IPS DF 6.9 (cell line): ENCODE data around the gene FHOD3.
A peak's percentile ranks its signal among the peaks of the same experiment; 100 is the strongest.
"Not testable (repeated sequence)": the region's sequence is repeated elsewhere in the genome, so short reads cannot be mapped to it uniquely, and the experiment has no call there.

Experiments
- DNase-seq: peaks from one replicate; pipeline ENCODE4 v3.0.0-alpha.2; 2013; ENCODE audit warnings: low read depth, low spot score
- H3K27ac ChIP-seq: one replicate; pipeline ENCODE4 v1.5.1; 2013; ENCODE audit warnings: low read length, control low read depth
- H3K27me3 ChIP-seq: 2 replicates; pipeline ENCODE4 v1.6.1; 2013; ENCODE audit warnings: mild to moderate bottlenecking, low read length; ENCODE audit not compliant: control insufficient read depth, insufficient read depth
- H3K36me3 ChIP-seq: 2 replicates; pipeline ENCODE4 v1.6.1; 2013; ENCODE audit warnings: low read length; ENCODE audit not compliant: control insufficient read depth, insufficient read depth
- H3K4me1 ChIP-seq: 2 replicates; pipeline ENCODE4 v1.6.1; 2013; ENCODE audit warnings: low read length; ENCODE audit not compliant: control insufficient read depth, insufficient read depth
- H3K4me3 ChIP-seq: 2 replicates; pipeline ENCODE4 v1.5.1; 2013; ENCODE audit warnings: mild to moderate bottlenecking, low read length
- H3K9me3 ChIP-seq: 2 replicates; pipeline ENCODE4 v1.6.1; 2013; ENCODE audit warnings: low read length, inconsistent platforms; ENCODE audit not compliant: control insufficient read depth, insufficient read depth
- WGBS: extraction: QIAGEN DNeasy Blood & Tissue Kit; methylation state at CpG from one replicate; pipeline ENCODE4 v1.1.7; 2013; ENCODE audit warnings: mixed read lengths, missing lambda C conversion rate; ENCODE audit not compliant: insufficient read length, insufficient coverage; 5-methylcytosine and 5-hydroxymethylcytosine counted together

Gene FHOD3

DNA sequence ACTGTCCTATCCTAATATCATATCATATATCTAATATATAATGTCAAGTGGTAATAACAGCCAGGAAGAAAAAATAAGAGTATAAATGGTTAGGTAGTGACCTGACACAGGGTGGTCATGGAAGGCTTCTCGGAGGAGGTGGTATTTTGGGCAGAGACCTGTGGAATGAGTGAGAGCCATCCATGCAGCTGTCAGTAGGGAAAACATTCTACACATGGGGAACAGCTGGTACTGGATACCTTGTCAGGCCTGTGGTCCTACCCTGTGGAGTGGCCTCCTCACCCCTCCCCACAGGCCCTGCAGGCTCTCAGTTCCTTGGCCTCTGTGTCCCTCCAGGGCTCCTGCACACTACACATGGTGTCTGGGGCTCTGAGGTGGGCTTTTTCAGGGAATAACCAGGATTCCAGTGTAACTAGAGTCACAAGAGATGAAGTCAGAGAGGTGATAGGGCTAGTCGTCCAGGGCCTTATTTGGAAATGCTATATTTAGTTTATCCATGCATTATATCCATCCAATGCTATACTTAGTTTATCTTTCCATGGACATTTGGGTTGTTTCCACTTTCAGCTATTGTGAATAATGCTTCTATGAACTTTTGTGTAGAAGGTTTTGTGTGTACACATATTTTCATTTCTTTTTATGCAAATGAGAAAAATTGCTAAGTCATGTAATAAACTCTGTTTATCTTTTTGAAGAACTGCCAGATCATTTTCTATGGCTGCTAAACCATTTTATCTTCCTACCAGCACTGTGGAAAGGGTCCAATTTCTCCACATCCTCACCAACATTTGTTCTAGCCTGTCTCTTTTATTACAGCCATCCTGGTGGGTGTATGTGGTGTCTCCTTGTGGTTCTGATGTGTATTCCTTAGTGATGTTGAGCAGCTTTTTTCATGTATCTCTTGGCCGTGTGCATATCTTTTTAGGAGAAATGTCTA lies 455.7 kb downstream of the FHOD3 start:
- no CpG with 5 or more reads among the region's 3 CpGs for WGBS
- DNase-seq: no peak
- Histone ChIP-seq H3K27ac (no peak overlapping the region), H3K27me3 (no peaks in the 10 kb centered on the region), H3K4me1 (no peaks in the 10 kb centered on the region), H3K36me3 (no peaks in the 10 kb centered on the region), H3K4me3 (no peak overlapping the region), H3K9me3 (no peaks in the 10 kb centered on the region)

DNA sequence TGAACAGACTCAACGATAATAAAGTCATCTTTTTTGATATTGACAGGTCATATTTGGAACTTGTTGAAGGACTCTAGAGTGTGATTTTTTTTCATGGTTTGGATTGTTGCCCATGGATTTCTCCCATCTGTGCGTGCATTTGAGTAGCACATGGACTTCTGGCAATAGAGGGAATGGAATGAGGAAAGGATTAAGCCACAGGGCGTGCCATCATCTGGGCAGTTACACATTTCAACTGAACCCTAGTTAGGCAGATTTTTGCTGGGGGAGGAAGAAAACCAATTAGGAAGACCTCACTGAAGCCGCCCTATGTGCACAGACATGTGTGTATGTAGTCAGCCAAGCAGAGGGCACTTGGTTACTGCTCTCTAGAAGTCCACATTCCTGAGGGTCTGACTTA lies 458.7 kb downstream of the FHOD3 start:
- no peak overlapping the region for H3K4me3 ChIP-seq
- no peaks in the 10 kb centered on the region for H3K36me3 ChIP-seq
- H3K27me3 ChIP-seq: no peaks in the 10 kb centered on the region
- H3K9me3 ChIP-seq: no peaks in the 10 kb centered on the region
- no CpG with 5 or more reads among the region's 4 CpGs for WGBS
- no peak for DNase-seq
- H3K4me1 ChIP-seq: peaks cover 2% of the 10 kb centered on the region; the same call in 1 of the 2 replicates
- no peak overlapping the region for H3K27ac ChIP-seq

DNA sequence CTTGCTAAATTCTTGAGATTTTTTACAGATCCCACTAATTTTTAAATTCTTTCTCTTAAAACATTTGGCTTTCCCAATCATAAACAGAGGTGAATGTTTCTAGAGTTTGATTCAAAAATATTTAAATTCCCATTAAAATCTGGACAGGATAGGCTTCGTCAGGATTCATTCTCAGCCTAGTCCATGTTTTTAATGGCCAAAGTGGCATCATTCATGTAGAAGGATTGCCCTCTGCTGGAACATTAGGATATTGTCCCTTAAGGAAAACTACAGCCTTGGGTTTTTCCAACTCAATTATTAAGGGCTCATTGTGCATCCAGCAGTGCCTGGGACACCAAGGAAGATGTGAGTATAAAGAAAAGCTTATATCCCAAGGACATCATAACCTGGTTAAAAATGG lies 459.6 kb downstream of the FHOD3 start:
- H3K27me3 ChIP-seq: no peaks in the 10 kb centered on the region
- H3K36me3 ChIP-seq: no peaks in the 10 kb centered on the region
- H3K27ac ChIP-seq: no peak overlapping the region
- WGBS: no CpG with 5 or more reads among the region's 1 CpG
- H3K4me3 ChIP-seq: no peak overlapping the region
- H3K9me3 ChIP-seq: no peaks in the 10 kb centered on the region
- DNase-seq: peak; percentile 13
- peaks cover 2% of the 10 kb centered on the region; the same call in 1 of the 2 replicates for H3K4me1 ChIP-seq

DNA sequence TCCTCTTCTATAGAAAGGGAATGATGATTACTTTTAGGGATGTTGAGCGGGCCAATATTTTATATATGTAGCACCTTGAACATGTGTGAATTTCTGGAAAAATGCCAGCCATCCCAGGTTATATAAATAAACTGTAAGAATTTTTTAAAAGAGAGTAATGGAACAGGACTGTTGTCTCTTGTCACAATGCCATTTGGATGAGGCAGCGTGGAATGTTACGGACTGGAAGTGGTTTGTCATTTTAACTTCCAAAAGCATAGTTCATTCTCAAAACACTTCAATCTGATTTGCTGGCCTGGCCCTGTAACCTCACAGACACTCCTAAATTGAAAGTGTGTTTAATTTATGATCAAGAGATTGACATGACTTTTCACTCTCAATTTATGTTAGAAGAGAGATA lies 460.5 kb downstream of the FHOD3 start:
- Histone ChIP-seq H3K27ac (no peak overlapping the region), H3K4me1 (peaks cover 2% of the 10 kb centered on the region; the same call in 1 of the 2 replicates), H3K4me3 (no peak overlapping the region), H3K9me3 (no peaks in the 10 kb centered on the region), H3K36me3 (no peaks in the 10 kb centered on the region), H3K27me3 (no peaks in the 10 kb centered on the region)
- DNase-seq: no peak
- no CpG with 5 or more reads among the region's 3 CpGs for WGBS

DNA sequence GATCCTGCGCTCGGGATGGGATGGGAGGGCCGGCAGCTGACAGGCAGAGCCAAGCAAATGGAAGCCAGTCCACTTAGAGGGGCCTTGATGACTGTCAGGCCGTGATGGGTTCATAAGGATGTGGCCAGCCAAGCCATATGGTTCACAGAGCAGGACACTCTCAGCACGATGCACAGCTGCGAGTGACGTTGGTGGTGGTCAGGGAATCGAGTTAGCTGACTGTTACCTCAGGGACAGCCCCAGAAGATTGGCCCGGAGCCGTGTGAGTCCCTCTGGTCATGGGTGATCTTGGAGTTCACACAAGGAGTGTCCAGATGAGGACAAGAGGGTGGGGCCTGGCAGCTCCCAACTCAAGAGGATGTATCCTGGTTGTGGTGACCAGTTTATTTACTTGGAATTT lies 461.1 kb downstream of the FHOD3 start:
- no peaks in the 10 kb centered on the region for H3K36me3 ChIP-seq
- WGBS: no CpG with 5 or more reads among the region's 10 CpGs
- no peak for DNase-seq
- H3K27me3 ChIP-seq: no peaks in the 10 kb centered on the region
- H3K4me3 ChIP-seq: no peak overlapping the region
- no peak overlapping the region for H3K27ac ChIP-seq
- H3K4me1 ChIP-seq: peaks cover 2% of the 10 kb centered on the region; the same call in 1 of the 2 replicates
- no peaks in the 10 kb centered on the region for H3K9me3 ChIP-seq

DNA sequence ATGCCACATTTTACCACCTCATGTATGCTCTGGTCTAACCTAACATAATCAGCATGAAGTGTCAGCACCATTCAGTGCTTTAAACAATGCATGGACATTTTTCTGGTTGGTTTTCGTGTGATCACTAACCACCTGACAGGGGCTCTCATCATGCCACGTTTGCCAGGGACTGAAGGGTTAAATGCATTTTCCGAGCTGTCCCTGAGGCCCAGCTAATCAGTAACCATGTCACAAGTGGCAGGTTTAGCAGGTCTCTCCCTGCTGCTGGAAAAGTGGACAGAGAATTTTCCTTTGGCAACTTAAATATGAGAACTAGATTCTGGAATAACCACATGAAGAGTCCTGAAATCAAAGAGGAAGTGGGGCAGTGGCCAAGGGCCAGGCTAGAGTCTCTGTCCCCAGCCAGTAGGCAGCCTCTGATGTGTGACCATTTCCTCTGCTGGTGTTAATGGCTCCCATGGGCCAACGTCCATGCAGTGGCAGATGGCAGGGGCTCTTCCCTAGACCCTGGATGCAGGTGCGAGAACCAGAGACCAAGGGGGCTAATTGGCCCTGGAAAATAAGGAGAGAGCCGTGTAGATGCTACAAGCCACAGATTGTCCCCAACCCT lies 461.8 kb downstream of the FHOD3 start:
- Histone ChIP-seq H3K27ac (no peak overlapping the region), H3K4me1 (peaks cover 2% of the 10 kb centered on the region; the same call in 1 of the 2 replicates), H3K4me3 (no peak overlapping the region), H3K27me3 (no peaks in the 10 kb centered on the region), H3K9me3 (no peaks in the 10 kb centered on the region), H3K36me3 (no peaks in the 10 kb centered on the region)
- no CpG with 5 or more reads among the region's 6 CpGs for WGBS
- DNase-seq: no peak

DNA sequence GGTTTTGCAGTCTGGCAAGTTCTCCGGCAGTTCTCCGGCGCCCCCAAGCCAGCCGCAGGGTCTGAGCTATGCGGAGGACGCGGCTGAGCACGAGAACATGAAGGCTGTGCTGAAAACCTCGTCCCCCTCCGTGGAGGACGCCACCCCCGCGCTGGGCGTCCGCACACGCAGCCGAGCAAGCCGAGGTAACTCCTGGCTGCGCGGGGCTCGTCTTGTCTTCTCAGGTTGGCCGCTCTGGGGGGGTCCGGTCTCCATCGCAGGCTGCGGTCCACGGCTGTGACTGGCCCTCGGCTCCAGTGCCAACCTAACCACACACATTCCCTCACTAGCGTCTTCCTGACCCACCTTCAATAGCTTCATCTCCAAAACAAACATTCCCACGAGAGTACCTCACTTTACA lies 463.1 kb downstream of the FHOD3 start:
- no CpG with 5 or more reads among the region's 29 CpGs for WGBS
- Histone ChIP-seq H3K27ac (no peak overlapping the region), H3K4me1 (peaks cover 2% of the 10 kb centered on the region; the same call in 1 of the 2 replicates), H3K27me3 (no peaks in the 10 kb centered on the region), H3K9me3 (no peaks in the 10 kb centered on the region), H3K36me3 (no peaks in the 10 kb centered on the region), H3K4me3 (no peak overlapping the region)
- DNase-seq: no peak

DNA sequence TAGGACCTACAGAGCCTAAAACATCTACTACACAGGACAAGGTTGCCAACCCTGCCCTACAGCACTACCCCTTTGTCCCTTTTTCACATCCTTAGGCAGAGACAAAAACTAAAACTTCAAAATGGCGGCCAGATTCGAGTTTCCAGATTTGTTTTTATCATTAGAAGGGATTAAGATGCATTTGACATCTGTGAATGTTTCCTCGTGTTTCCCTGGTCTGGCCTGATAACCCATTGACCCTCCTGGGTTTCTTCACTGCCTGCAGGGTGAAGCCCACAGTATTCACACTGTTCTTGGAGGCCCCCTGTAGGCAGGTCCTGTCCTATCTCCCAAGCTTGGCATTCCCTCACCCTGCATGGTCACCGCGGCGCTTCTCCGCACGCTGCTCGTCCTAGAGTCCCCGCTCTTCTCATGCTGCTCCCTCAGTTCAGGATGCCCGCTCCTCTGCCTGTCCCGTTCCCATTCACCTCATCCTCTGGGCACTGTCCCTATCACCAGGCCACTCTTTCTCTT lies 463.7 kb downstream of the FHOD3 start:
- Histone ChIP-seq H3K4me1 (peaks cover 2% of the 10 kb centered on the region; the same call in 1 of the 2 replicates), H3K27ac (no peak overlapping the region), H3K36me3 (no peaks in the 10 kb centered on the region), H3K27me3 (no peaks in the 10 kb centered on the region), H3K9me3 (no peaks in the 10 kb centered on the region), H3K4me3 (no peak overlapping the region)
- WGBS: no CpG with 5 or more reads among the region's 12 CpGs
- DNase-seq: no peak

DNA sequence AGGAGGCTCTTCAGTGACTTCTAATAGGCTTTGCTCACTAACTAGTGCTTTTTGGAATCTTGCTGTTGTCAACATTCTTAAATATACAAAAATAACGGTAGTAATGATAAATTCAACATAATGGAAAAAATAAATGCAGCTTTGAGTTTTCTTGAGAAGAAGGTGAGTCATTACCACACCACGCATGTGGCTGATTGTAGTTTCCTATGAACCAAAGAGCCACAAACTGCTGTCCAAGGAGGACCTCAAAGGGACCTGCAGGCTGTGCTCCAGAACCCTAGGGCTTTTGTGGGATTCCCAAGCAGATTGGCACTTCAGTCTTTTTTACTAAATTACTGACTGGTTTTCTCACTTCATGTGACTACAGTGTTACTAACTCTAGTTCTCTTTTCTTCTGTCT lies 464.6 kb downstream of the FHOD3 start:
- Histone ChIP-seq H3K4me3 (no peak overlapping the region), H3K27me3 (no peaks in the 10 kb centered on the region), H3K9me3 (no peaks in the 10 kb centered on the region), H3K27ac (no peak overlapping the region), H3K4me1 (peaks cover 2% of the 10 kb centered on the region; the same call in 1 of the 2 replicates), H3K36me3 (no peaks in the 10 kb centered on the region)
- no CpG with 5 or more reads among the region's 2 CpGs for WGBS
- no peak for DNase-seq

DNA sequence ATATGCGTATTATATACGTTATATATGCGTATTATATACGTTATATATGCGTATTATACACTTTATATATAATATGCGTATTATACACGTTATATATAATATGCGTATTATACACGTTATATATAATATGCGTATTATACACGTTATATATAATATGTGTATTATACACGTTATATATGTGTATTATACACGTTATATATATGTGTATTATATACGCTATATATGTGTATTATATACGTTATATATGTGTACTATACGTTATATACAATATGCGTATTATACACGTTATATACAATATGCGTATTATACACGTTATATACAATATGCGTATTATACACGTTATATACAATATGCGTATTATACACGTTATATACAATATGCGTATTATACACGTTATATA lies 465.5 kb downstream of the FHOD3 start:
- 100% methylated on average over 5 of the region's 26 CpGs for WGBS
- H3K27ac ChIP-seq, DNase-seq, H3K4me1 ChIP-seq, H3K9me3 ChIP-seq, H3K27me3 ChIP-seq, H3K36me3 ChIP-seq, H3K4me3 ChIP-seq: not testable (repeated sequence)
